Naive thymus-derived CD4-positive, alpha-beta T cell (primary cell): ENCODE results near the gene GRIK4. TPM values are rescaled to one million over a fixed set of nuclear protein-coding genes. Genes with fewer than 3 reads are reported as not detected.

Source experiments
- ATAC-seq: fragments of 150-1000 bp; cut with Tn5 transposase; 2 replicates; pipeline ENCODE4 v1.10.0; 2021; ENCODE audit warnings: mild to moderate bottlenecking, moderate library complexity
- CTCF ChIA-PET: fragments of 350-600 bp; sonication (Branson Sonifier 250); formaldehyde crosslinking; loops from one replicate; lab custom pipeline; 2021; ENCODE audit warnings: antibody characterized with exemption; lab: Charles Lee
- POLR2A ChIA-PET: fragments of 350-600 bp; sonication (Branson Sonifier 250); formaldehyde crosslinking; loops from one replicate; lab custom pipeline; 2021; ENCODE audit warnings: antibody characterized with exemption, inconsistent platforms; lab: Charles Lee
- DNase-seq, 9 donors: peaks; one replicate each; pipeline versions ENCODE4 v3.0.0 to v3.0.0-alpha.2; 2020 to 2022; ENCODE audit warnings: mixed read lengths in 1 of 9
- H3K27ac ChIP-seq: one replicate; pipeline ENCODE4 v1.7.0; 2013; ENCODE audit warnings: mild to moderate bottlenecking, low read depth, low read length, moderate library complexity
- H3K27me3 ChIP-seq, 2 donors: one replicate each; pipeline ENCODE4 v1.7.0; 2013; ENCODE audit warnings: low read length in 2 of 2, mild to moderate bottlenecking in 2 of 2, moderate library complexity in 2 of 2; ENCODE audit not compliant: control insufficient read depth in 2 of 2, insufficient read depth in 2 of 2
- H3K36me3 ChIP-seq, 3 experiments: 1 replicate in 2 of 3; 2 replicates in 1 of 3; pipeline ENCODE4 v1.7.0; 2013; ENCODE audit warnings: low read length in 3 of 3, mild to moderate bottlenecking in 3 of 3, moderate library complexity in 1 of 3; ENCODE audit not compliant: insufficient read depth in 3 of 3, control insufficient read depth in 2 of 3
- H3K4me1 ChIP-seq, 2 donors: one replicate each; pipeline ENCODE4 v1.7.0; 2013; ENCODE audit warnings: low read length in 2 of 2, mild to moderate bottlenecking in 2 of 2, moderate library complexity in 1 of 2; ENCODE audit not compliant: control insufficient read depth in 2 of 2, insufficient read depth in 2 of 2
- H3K4me3 ChIP-seq: 2 replicates; pipeline ENCODE4 v1.7.0; 2013; ENCODE audit warnings: mild to moderate bottlenecking, low read length
- H3K9me3 ChIP-seq, 3 experiments: 1 replicate in 2 of 3; 2 replicates in 1 of 3; pipeline ENCODE4 v1.7.0; 2013; ENCODE audit warnings: low read length in 3 of 3; ENCODE audit not compliant: control insufficient read depth in 2 of 3
- H3K27ac Mint-ChIP-seq, 9 donors: one replicate each; pipeline ENCODE4 v1.8.0; 2020 to 2022; ENCODE audit warnings: mixed read lengths in 9 of 9, mild to moderate bottlenecking in 8 of 9, moderate library complexity in 5 of 9, inconsistent platforms in 2 of 9
- H3K27me3 Mint-ChIP-seq, 5 donors: one replicate each; pipeline ENCODE4 v1.8.0; 2021 to 2022; ENCODE audit warnings: mixed read lengths in 5 of 5, mild to moderate bottlenecking in 1 of 5
- H3K36me3 Mint-ChIP-seq, 5 donors: one replicate each; pipeline ENCODE4 v1.8.0; 2020 to 2022; ENCODE audit warnings: mixed read lengths in 5 of 5, mild to moderate bottlenecking in 3 of 5, inconsistent platforms in 1 of 5
- H3K4me1 Mint-ChIP-seq, 7 donors: one replicate each; pipeline ENCODE4 v1.8.0; 2020 to 2022; ENCODE audit warnings: mixed read lengths in 7 of 7, mild to moderate bottlenecking in 3 of 7, inconsistent platforms in 1 of 7
- H3K4me3 Mint-ChIP-seq, 10 donors: one replicate each; pipeline ENCODE4 v1.8.0; 2020 to 2022; ENCODE audit warnings: mild to moderate bottlenecking in 10 of 10, mixed read lengths in 10 of 10, moderate library complexity in 6 of 10, inconsistent platforms in 2 of 10
- H3K9me3 Mint-ChIP-seq, 11 donors: one replicate each; pipeline ENCODE4 v1.8.0; 2020 to 2022; ENCODE audit warnings: mixed read lengths in 11 of 11, mild to moderate bottlenecking in 4 of 11, inconsistent platforms in 1 of 11, moderate library complexity in 1 of 11
- intact Hi-C, 2 donors: fragments of 100-400 bp; cut with micrococcal nuclease; formaldehyde crosslinking; loops; one replicate each; pipeline ENCODE4 v1.15.1; 2023
- polyA plus RNA-seq, 2 donors: library from polyadenylated mRNA; unstranded; fragments of 300-500 nt; fragmentation: Illumina TruSeq; gene quantifications; one replicate each; pipeline ENCODE4 v1.2.3, GENCODE V29; 2021
- total RNA-seq, 6 experiments: library from RNA in 5 of 6; stranded (reverse) in 5 of 6; gene quantifications; 1 replicate in 5 of 6; 2 replicates in 1 of 6; pipeline ENCODE4 v1.2.3 and lab custom pipeline; 2021 to 2026

GRIK4 gene
- total and polyA plus RNA-seq, 7 experiments from 2014 or later: 0.93 to 3.8 TPM; not detected in 5

- Mint-ChIP-seq H3K36me3 (no peaks in the 10 kb centered on the region), H3K9me3 (no peaks in the 10 kb centered on the region), H3K4me1 (peaks cover 0 to 13% (median 5%) of the 10 kb centered on the region in 7 donors), H3K27me3 (peaks cover 2 to 40% (median 33%) of the 10 kb centered on the region in 5 donors), H3K27ac (no peak overlapping the region), H3K4me3 (no peak overlapping the region)
- no peak for DNase-seq
- Histone ChIP-seq H3K27ac (no peak overlapping the region), H3K4me1 (no peaks in the 10 kb centered on the region), H3K36me3 (no peaks in the 10 kb centered on the region), H3K4me3 (no peak overlapping the region), H3K27me3 (no peaks in the 10 kb centered on the region), H3K9me3 (no peaks in the 10 kb centered on the region)
- no peak for ATAC-seq
- CTCF ChIA-PET: no interaction called here
- intact Hi-C loops: no loop called here
- POLR2A ChIA-PET: no interaction called here
Observed at GRCh38 chr11:120718171-120718570, 206.6 kb downstream of the GRIK4 start.

DNA sequence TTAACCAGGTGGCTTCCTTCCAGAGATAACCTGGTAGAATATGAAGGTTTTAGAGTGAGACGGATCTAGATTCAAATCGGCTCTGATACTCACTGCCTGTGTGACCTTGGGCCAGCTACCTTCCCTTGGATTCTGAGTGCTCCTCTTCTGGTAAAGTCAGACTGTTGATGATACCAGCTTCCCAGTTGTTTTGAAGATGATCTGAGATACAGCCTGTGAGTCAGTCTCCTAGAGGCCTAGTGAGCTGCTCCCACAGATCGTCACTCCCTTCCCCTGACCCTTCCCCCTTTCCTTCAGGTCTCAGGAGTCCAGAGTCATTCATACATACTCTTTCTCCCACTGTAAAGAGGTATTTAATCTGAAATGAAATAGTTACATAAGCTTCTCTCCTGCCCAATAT lies 207.8 kb downstream of the GRIK4 start:
- H3K4me3 ChIP-seq: no peak overlapping the region
- Mint-ChIP-seq H3K36me3 (no peaks in the 10 kb centered on the region), H3K4me3 (no peak overlapping the region), H3K27me3 (peaks cover 2 to 37% (median 33%) of the 10 kb centered on the region in 5 donors), H3K4me1 (peaks cover 0 to 13% (median 5%) of the 10 kb centered on the region in 7 donors), H3K9me3 (no peaks in the 10 kb centered on the region), H3K27ac (no peak overlapping the region)
- no peaks in the 10 kb centered on the region for H3K4me1 ChIP-seq
- CTCF ChIA-PET: no interaction called here
- H3K36me3 ChIP-seq: no peaks in the 10 kb centered on the region
- intact Hi-C loops: no loop called here
- ATAC-seq (no peak), DNase-seq (no peak)
- H3K9me3 ChIP-seq: no peaks in the 10 kb centered on the region
- H3K27me3 ChIP-seq: no peaks in the 10 kb centered on the region
- H3K27ac ChIP-seq: no peak overlapping the region
- POLR2A ChIA-PET: no interaction called here

DNA sequence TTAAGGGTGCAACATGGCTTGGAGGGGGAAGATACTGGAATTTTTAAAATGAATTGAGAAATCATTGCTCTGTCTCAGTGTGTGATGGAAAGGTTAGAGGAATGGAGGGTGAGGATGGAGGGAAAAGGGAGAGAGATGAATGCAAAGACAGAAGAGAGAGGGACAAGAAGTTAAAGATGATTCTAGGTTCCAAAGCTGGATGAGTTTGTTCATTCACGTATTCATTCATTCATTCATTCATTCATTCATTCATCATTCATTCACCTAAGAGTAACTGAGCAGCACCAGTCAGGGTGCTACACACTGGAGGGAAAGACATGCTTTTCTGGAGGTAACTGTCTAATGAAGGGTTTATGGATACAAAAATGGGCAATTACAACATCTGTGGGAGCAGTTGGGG lies 209.2 kb downstream of the GRIK4 start:
- no peak overlapping the region for H3K4me3 ChIP-seq
- ATAC-seq (no peak), DNase-seq (no peak)
- H3K9me3 Mint-ChIP-seq: peaks cover 0 to 3% (median 0%) of the 10 kb centered on the region in 11 donors
- intact Hi-C loops: no loop called here
- peaks cover 0 to 1% (median 0%) of the 10 kb centered on the region in 7 donors for H3K4me1 Mint-ChIP-seq
- H3K27me3 Mint-ChIP-seq: peaks cover 2 to 29% (median 28%) of the 10 kb centered on the region in 5 donors
- ChIA-PET CTCF (no interaction called here), POLR2A (no interaction called here)
- H3K9me3 ChIP-seq: no peaks in the 10 kb centered on the region
- H3K36me3 Mint-ChIP-seq: no peaks in the 10 kb centered on the region
- H3K27ac Mint-ChIP-seq: no peak overlapping the region
- H3K27ac ChIP-seq: no peak overlapping the region
- H3K27me3 ChIP-seq: no peaks in the 10 kb centered on the region
- no peaks in the 10 kb centered on the region for H3K36me3 ChIP-seq
- H3K4me3 Mint-ChIP-seq: no peak overlapping the region
- no peaks in the 10 kb centered on the region for H3K4me1 ChIP-seq

GRCh38 chr11:120722524-120722923 lies 211.0 kb downstream of the GRIK4 start:
- ChIA-PET POLR2A (no interaction called here), CTCF (no interaction called here)
- H3K4me1 ChIP-seq: no peaks in the 10 kb centered on the region
- H3K9me3 Mint-ChIP-seq: peaks cover 0 to 3% (median 0%) of the 10 kb centered on the region in 11 donors
- no peak for ATAC-seq
- intact Hi-C loops: no loop called here
- no peak for DNase-seq
- H3K36me3 Mint-ChIP-seq: no peaks in the 10 kb centered on the region
- no peak overlapping the region for H3K4me3 Mint-ChIP-seq
- no peak overlapping the region for H3K27ac ChIP-seq
- peaks cover 2 to 29% (median 28%) of the 10 kb centered on the region in 5 donors for H3K27me3 Mint-ChIP-seq
- no peak overlapping the region for H3K4me3 ChIP-seq
- H3K36me3 ChIP-seq: no peaks in the 10 kb centered on the region
- no peaks in the 10 kb centered on the region for H3K27me3 ChIP-seq
- H3K27ac Mint-ChIP-seq: no peak overlapping the region
- no peaks in the 10 kb centered on the region for H3K9me3 ChIP-seq
- peaks cover 0 to 1% (median 0%) of the 10 kb centered on the region in 7 donors for H3K4me1 Mint-ChIP-seq

GRCh38 chr11:120723751-120724150 lies 212.2 kb downstream of the GRIK4 start:
- intact Hi-C loops: no loop called here
- H3K27me3 Mint-ChIP-seq: peaks cover 2 to 28% (median 23%) of the 10 kb centered on the region in 5 donors
- CTCF ChIA-PET: no interaction called here
- Histone ChIP-seq H3K36me3 (no peaks in the 10 kb centered on the region), H3K4me1 (no peaks in the 10 kb centered on the region), H3K4me3 (no peak overlapping the region), H3K27ac (no peak overlapping the region), H3K27me3 (no peaks in the 10 kb centered on the region), H3K9me3 (no peaks in the 10 kb centered on the region)
- POLR2A ChIA-PET: no interaction called here
- H3K36me3 Mint-ChIP-seq: no peaks in the 10 kb centered on the region
- peaks cover 0 to 9% (median 2%) of the 10 kb centered on the region in 11 donors for H3K9me3 Mint-ChIP-seq
- ATAC-seq (no peak), DNase-seq (no peak)
- H3K4me3 Mint-ChIP-seq: no peak overlapping the region
- H3K4me1 Mint-ChIP-seq: peaks cover 0 to 1% (median 0%) of the 10 kb centered on the region in 7 donors
- H3K27ac Mint-ChIP-seq: no peak overlapping the region

DNA sequence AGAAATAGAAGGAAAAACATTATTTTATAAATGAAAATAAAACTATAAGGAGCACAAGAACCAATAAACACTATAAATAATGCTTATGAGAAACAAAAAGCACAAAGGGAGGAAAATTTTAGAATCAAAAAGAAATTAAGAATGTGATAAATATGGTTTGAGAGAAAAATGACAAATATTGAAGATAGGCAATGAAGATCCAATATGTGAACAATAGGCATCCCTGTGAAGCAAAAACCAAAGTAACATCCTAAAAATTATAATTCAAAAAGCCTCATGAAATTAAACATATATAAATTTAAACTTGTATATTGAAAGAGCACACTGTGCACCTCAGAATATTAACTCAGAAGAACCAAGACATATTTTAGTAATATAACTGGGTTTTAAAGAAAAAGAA lies 216.2 kb downstream of the GRIK4 start:
- H3K4me3 ChIP-seq: no peak overlapping the region
- H3K9me3 ChIP-seq: no peaks in the 10 kb centered on the region
- no peak overlapping the region for H3K27ac Mint-ChIP-seq
- intact Hi-C loops: no loop called here
- no peaks in the 10 kb centered on the region for H3K4me1 ChIP-seq
- peaks cover 3 to 12% (median 6%) of the 10 kb centered on the region in 5 donors for H3K27me3 Mint-ChIP-seq
- no peaks in the 10 kb centered on the region for H3K36me3 ChIP-seq
- H3K36me3 Mint-ChIP-seq: no peaks in the 10 kb centered on the region
- POLR2A ChIA-PET: no interaction called here
- peaks cover 3 to 19% (median 11%) of the 10 kb centered on the region in 11 donors for H3K9me3 Mint-ChIP-seq
- ATAC-seq (no peak), DNase-seq (no peak)
- CTCF ChIA-PET: no interaction called here
- H3K27ac ChIP-seq: no peak overlapping the region
- no peak overlapping the region for H3K4me3 Mint-ChIP-seq
- no peaks in the 10 kb centered on the region for H3K27me3 ChIP-seq
- no peaks in the 10 kb centered on the region for H3K4me1 Mint-ChIP-seq

- ATAC-seq (no peak), DNase-seq (no peak)
- no peaks in the 10 kb centered on the region for H3K4me1 Mint-ChIP-seq
- no peaks in the 10 kb centered on the region for H3K36me3 Mint-ChIP-seq
- peaks cover 4 to 34% (median 15%) of the 10 kb centered on the region in 5 donors for H3K27me3 Mint-ChIP-seq
- no peak overlapping the region for H3K4me3 Mint-ChIP-seq
- intact Hi-C loops: no loop called here
- Histone ChIP-seq H3K4me3 (no peak overlapping the region), H3K9me3 (no peaks in the 10 kb centered on the region), H3K27ac (no peak overlapping the region), H3K36me3 (no peaks in the 10 kb centered on the region), H3K27me3 (no peaks in the 10 kb centered on the region), H3K4me1 (no peaks in the 10 kb centered on the region)
- ChIA-PET POLR2A (no interaction called here), CTCF (no interaction called here)
- no peak overlapping the region for H3K27ac Mint-ChIP-seq
- peaks cover 0 to 6% (median under 1%) of the 10 kb centered on the region in 11 donors for H3K9me3 Mint-ChIP-seq
Observed at GRCh38 chr11:120735035-120735434, 223.5 kb downstream of the GRIK4 start.
